Measurements from ENCODE around the gene TCF4. TPM values are rescaled to one million over a fixed set of nuclear protein-coding genes. Genes with fewer than 3 reads are reported as not detected.

TCF4 gene
- total and polyA plus RNA-seq, 10 donors: 14.6 to 200 (median 153) TPM

DNA sequence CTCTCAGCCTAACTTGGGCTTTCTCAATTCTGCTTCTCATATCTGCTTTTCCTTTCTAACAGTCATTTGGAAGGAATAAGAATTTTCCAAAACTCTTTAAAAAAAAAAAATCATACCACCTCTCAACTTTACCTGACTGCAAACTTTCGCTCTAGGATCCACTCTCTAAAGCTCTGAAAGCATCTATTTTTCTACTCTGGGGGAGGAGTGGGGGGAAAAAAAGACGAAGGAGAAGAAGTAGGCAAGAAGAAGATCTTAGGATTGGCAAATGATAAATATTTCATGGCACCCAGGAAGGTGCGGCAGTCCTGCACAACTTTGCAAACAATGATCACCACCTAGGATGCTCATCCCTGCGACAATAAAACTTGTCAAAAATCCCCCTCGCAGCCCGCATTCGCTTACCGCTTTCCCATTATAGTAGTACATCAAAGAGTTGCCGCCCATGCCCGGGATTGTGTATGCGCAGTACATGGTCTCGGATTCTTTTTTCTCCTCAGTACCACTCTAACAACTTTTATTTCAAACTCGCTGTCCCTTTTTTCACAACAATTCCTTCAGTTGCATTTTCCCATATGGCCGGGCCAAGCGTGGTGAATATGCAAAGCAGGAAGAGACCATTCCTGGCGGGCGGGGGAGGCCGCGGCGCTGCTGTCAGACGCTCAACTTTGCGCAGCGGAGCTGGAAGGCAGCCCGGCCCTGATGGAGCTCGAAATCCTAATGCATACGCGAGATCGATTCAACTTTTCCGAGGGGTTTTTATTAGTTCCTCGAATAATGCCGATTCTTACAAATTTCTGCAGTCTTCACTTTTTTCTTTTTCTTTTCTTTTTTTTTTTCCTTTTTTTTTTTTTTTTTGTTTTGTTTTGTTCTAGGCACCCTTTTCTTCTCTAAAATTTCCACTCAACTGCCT lies 266.5 kb downstream of the TCF4 start:
- H3K27ac ChIP-seq: peak overlapping the region; percentile 87 to 98 (median 94)
- H3K4me3 ChIP-seq: peak overlapping the region; percentile 54 to 83 (median 60)
- no peaks in the 10 kb centered on the region for H3K36me3 ChIP-seq
- intact Hi-C loops (cut with DNase I; ENCODE audit: low total_unique reads): no loop called here
- WGBS, 5 donors: 1 to 2% (median 1%) methylated on average over 31 of the region's 31 CpGs
- peak; percentile 95 for DNase-seq
- peaks cover 0 to 6% (median 0%) of the 10 kb centered on the region in 7 donors for H3K27me3 ChIP-seq (replicated peaks in 1 of 7)
- H3K9me3 ChIP-seq: no peaks in the 10 kb centered on the region
- TF ChIP-seq POLR2AphosphoS5 (IDR thresholded peaks at IDR 0.05): peak; percentile 78 to 91 (median 87)
- TF ChIP-seq, protein P1, sequence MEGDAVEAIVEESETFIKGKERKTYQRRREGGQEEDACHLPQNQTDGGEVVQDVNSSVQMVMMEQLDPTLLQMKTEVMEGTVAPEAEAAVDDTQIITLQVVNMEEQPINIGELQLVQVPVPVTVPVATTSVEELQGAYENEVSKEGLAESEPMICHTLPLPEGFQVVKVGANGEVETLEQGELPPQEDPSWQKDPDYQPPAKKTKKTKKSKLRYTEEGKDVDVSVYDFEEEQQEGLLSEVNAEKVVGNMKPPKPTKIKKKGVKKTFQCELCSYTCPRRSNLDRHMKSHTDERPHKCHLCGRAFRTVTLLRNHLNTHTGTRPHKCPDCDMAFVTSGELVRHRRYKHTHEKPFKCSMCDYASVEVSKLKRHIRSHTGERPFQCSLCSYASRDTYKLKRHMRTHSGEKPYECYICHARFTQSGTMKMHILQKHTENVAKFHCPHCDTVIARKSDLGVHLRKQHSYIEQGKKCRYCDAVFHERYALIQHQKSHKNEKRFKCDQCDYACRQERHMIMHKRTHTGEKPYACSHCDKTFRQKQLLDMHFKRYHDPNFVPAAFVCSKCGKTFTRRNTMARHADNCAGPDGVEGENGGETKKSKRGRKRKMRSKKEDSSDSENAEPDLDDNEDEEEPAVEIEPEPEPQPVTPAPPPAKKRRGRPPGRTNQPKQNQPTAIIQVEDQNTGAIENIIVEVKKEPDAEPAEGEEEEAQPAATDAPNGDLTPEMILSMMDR (IDR thresholded peaks at IDR 0.05 in 8 of 11, conservative IDR thresholded peaks at IDR 0.05 in 3 of 11): no peak
- peak in 2 of 3 donors; percentile 9 to 46 for TF ChIP-seq POLR2A (IDR thresholded peaks at IDR 0.05)
- H3K4me1 ChIP-seq: peaks cover 15 to 70% (median 52%) of the 10 kb centered on the region in 6 donors

DNA sequence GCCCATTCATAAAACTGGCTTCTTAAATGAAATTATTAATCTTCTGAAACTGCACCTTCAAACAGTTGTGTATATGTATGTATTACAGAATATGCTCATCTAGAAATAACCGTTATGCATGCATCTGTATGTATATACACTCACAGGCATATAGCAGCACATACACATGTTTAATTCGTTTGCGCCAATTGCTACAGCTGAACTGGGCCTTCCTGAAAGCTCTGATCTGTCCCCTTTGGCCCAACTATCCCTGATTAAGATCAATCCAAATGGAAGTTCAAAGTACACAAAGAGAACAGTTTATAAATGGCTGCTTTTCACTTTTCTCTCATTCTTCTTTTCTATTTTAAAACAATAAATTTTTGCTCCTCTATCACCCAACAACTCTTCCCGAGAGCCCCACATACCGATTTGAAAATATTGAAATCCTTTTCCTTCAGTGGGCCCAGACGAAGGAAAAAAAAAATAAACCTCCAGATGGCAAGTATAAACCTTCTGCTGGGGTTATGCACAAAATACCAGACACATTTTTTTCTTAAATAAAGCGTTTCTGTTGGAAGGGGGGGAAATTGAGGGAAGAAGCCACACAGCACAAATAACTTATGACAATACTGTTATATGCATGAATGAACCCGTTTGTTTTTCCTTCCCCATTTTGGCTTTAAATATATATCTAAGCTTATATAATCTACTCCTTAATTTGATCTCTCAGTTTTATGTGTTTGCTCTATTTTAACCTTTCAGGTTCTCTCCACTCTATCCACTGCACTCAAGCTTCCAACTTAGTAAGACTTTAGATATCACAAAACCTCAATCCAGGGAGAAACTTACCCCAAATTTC lies 267.3 kb downstream of the TCF4 start:
- H3K4me3 ChIP-seq: peak overlapping the region; percentile 54 to 83 (median 60)
- no peaks in the 10 kb centered on the region for H3K36me3 ChIP-seq
- no peak for DNase-seq
- peaks cover 0 to 6% (median 0%) of the 10 kb centered on the region in 7 donors for H3K27me3 ChIP-seq (replicated peaks in 1 of 7)
- H3K4me1 ChIP-seq: peaks cover 23 to 70% (median 54%) of the 10 kb centered on the region in 6 donors
- no peaks in the 10 kb centered on the region for H3K9me3 ChIP-seq
- WGBS, 5 donors: 11 to 23% (median 19%) methylated on average over 8 of the region's 8 CpGs
- intact Hi-C loops (cut with DNase I; ENCODE audit: low total_unique reads): no loop called here
- H3K27ac ChIP-seq: peak overlapping the region; percentile 87 to 98 (median 94)
- TF ChIP-seq, protein P1 (IDR thresholded peaks at IDR 0.05 in 8 of 11, conservative IDR thresholded peaks at IDR 0.05 in 3 of 11): no peak
- TF ChIP-seq POLR2A (IDR thresholded peaks at IDR 0.05) (no peak), POLR2AphosphoS5 (IDR thresholded peaks at IDR 0.05) (no peak)

DNA sequence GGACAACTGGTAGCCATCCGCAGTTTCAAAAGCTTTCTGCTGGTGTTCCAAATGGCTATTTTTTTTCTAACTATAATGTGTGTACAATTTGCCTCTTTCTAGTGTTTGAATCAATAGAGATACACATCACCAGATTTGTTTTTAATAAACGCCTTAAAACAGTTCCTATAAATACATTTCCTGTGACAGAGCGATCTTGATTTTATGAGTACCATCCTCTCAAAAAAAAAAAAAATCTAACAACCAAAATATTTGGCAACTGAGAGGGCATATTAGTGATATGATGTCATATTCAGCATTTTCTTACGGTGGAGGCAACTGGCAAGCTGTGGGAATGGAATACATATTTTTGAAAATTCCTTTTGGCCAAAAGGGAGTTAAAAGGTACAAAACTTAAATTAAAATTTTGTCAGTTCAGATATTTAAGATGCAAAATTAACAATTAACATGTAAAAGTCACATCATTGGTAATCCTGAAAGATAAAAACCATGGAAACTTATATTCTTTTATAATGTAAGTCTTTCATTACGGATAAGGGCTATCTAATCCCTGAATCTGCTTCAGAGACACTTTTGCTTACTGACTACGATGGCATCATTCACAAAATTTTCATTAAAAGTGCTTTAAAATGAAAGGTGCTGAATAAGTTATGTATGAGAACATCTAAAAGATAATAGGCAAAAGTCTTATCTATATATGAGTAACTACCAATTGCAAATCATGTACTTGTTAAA lies 268.4 kb downstream of the TCF4 start:
- 27 to 41% (median 32%) methylated on average over 6 of the region's 6 CpGs for WGBS, 5 donors

More for the DNA sequence above, 268.4 kb downstream of the TCF4 start:
- peak overlapping the region; percentile 87 to 98 (median 94) for H3K27ac ChIP-seq
- peaks cover 24 to 79% (median 61%) of the 10 kb centered on the region in 6 donors for H3K4me1 ChIP-seq
- peaks cover 0 to 6% (median 0%) of the 10 kb centered on the region in 7 donors for H3K27me3 ChIP-seq (replicated peaks in 1 of 7)
- intact Hi-C loops (cut with DNase I; ENCODE audit: low total_unique reads): no loop called here
- H3K36me3 ChIP-seq: no peaks in the 10 kb centered on the region
- H3K4me3 ChIP-seq: peak overlapping the region; percentile 54 to 83 (median 60)
- TF ChIP-seq POLR2A (IDR thresholded peaks at IDR 0.05) (no peak), POLR2AphosphoS5 (IDR thresholded peaks at IDR 0.05) (no peak)
- TF ChIP-seq, protein P1 (IDR thresholded peaks at IDR 0.05 in 8 of 11, conservative IDR thresholded peaks at IDR 0.05 in 3 of 11): no peak
- no peaks in the 10 kb centered on the region for H3K9me3 ChIP-seq
- DNase-seq: no peak

Data from spleen (tissue), 11 donors.